Keratinocyte (primary cell): ENCODE results near the gene EIF2AK2.

ENCODE experiments used
- EZH2 ChIP-seq: IDR thresholded peaks from one replicate; pipeline ENCODE4 v1.6.1; 2012; ENCODE audit warnings: inconsistent platforms, mild to moderate bottlenecking, low read length, moderate library complexity
- TF ChIP-seq, protein P1 (sequence below), 3 experiments: IDR thresholded peaks in 1 of 3; conservative IDR thresholded peaks in 1 of 3; optimal IDR thresholded peaks in 1 of 3; 2 replicates in 2 of 3; 3 replicates in 1 of 3; pipeline versions ENCODE3 to v1.5.1; 2011; ENCODE audit warnings: low read length in 3 of 3, mild to moderate bottlenecking in 3 of 3, moderate library complexity in 2 of 3, control low read depth in 1 of 3, inconsistent platforms in 1 of 3; ENCODE audit not compliant: insufficient read depth in 2 of 3; ENCODE audit errors: extremely low read depth in 1 of 3

- TF ChIP-seq, protein P1, sequence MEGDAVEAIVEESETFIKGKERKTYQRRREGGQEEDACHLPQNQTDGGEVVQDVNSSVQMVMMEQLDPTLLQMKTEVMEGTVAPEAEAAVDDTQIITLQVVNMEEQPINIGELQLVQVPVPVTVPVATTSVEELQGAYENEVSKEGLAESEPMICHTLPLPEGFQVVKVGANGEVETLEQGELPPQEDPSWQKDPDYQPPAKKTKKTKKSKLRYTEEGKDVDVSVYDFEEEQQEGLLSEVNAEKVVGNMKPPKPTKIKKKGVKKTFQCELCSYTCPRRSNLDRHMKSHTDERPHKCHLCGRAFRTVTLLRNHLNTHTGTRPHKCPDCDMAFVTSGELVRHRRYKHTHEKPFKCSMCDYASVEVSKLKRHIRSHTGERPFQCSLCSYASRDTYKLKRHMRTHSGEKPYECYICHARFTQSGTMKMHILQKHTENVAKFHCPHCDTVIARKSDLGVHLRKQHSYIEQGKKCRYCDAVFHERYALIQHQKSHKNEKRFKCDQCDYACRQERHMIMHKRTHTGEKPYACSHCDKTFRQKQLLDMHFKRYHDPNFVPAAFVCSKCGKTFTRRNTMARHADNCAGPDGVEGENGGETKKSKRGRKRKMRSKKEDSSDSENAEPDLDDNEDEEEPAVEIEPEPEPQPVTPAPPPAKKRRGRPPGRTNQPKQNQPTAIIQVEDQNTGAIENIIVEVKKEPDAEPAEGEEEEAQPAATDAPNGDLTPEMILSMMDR (optimal IDR thresholded peaks at IDR 0.05 in 1 of 3, IDR thresholded peaks at IDR 0.05 in 1 of 3, conservative IDR thresholded peaks at IDR 0.05 in 1 of 3; ENCODE audit: extremely low read depth in 1 of 3, insufficient read depth in 2 of 3, low read length in 3 of 3): no peak
- no peak for TF ChIP-seq EZH2
These were observed 95.0 kb downstream of the EIF2AK2 start for GRCh38 chr2:37061776-37062175.
